ENCODE measurements around the gene ABCG2. TPM values are rescaled to one million over a fixed set of nuclear protein-coding genes. Genes with fewer than 3 reads are reported as not detected.
A peak's percentile ranks its signal among the peaks of the same experiment; 100 is the strongest.

Gene ABCG2
- 1.1 TPM for total RNA-seq

GRCh38 chr4:88158489-88159228 is at the start of gene ABCG2:
Gene ABCG2 (minus strand): TSS chr4:88158639. CDS start chr4:88139995, 18,644 bp downstream.
- peak in 2 of 3 donors; percentile 53 to 62 for DNase-seq (ENCODE audit: low read depth in 2 of 3, low spot score in 2 of 3)

- DNase-seq (ENCODE audit: low read depth in 2 of 3, low spot score in 2 of 3): no peak
Measured at GRCh38 chr4:88208156-88208555, 49.7 kb upstream of the ABCG2 start.

DNA sequence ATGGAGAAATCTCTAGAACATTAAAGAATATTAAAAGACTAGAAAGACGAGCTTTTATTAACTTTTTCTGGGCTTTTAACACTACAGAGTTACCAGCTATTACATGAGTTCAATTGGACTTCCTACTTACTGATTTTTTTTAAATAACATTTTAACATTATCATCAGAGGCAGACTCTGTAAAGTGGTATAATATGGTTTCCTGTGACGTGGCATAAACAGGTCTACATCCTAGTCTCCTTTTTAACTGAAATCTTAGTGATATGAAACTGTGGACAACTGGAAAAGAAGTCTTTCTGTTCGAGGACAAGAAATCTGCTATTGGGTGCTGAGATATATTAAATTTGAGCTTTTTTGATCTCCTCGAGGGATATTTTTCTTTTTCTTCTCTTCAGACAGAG is 48.7 kb upstream of the ABCG2 start:
- DNase-seq (ENCODE audit: low read depth in 2 of 3, low spot score in 2 of 3): peak in 2 of 3 donors; percentile 49 to 82

DNA sequence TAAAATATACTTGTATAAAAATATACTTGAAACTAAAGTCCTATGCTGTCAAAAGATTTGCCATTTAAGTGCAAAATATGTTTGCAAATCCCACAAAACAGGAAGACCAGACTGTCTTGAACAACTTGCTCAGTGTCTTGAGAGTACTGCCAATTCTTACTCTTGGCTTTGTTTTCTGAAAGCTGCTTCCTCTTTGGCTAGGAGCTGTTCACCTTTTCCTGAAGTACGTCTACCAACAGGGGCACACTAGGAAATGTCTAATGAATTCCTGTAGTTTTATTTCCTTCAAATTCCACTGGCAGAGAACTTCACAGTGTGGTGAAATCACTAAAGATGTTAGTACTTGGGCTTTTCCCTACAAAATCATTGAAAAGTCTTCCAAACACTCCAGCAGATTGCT is 46.4 kb upstream of the ABCG2 start:
- peak in 1 of 3 donors; percentile 50 for DNase-seq (ENCODE audit: low read depth in 2 of 3, low spot score in 2 of 3)

- no peak for DNase-seq (ENCODE audit: low read depth in 2 of 3, low spot score in 2 of 3)
Measured at GRCh38 chr4:88202443-88202842, 44.0 kb upstream of the ABCG2 start.

DNA sequence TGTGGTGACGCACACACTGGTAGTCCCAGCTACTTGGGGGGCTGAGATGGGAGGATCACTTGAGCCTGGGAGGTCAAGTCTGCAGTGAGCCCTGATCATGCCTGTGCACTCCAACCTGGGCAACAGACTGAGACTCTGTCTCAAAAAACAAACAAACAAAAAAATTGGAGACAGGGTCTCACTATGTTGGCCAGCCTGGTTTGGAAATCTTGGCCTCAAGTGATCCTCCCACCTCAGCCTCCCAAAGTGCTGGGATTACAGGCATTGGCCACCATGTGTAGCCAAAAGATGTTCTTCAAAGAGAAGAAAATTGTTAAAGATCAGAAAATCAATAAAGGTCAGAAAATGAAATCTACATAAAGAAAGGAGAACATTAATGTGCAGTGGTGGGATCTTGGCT is 41.7 kb upstream of the ABCG2 start:
- DNase-seq (ENCODE audit: low read depth in 2 of 3, low spot score in 2 of 3): no peak

- no peak for DNase-seq (ENCODE audit: low read depth in 2 of 3, low spot score in 2 of 3)
Measured at GRCh38 chr4:88196523-88197185, 38.2 kb upstream of the ABCG2 start.

GRCh38 chr4:88196013-88196365 is 37.5 kb upstream of the ABCG2 start:
- no peak for DNase-seq (ENCODE audit: low read depth in 2 of 3, low spot score in 2 of 3)

DNA sequence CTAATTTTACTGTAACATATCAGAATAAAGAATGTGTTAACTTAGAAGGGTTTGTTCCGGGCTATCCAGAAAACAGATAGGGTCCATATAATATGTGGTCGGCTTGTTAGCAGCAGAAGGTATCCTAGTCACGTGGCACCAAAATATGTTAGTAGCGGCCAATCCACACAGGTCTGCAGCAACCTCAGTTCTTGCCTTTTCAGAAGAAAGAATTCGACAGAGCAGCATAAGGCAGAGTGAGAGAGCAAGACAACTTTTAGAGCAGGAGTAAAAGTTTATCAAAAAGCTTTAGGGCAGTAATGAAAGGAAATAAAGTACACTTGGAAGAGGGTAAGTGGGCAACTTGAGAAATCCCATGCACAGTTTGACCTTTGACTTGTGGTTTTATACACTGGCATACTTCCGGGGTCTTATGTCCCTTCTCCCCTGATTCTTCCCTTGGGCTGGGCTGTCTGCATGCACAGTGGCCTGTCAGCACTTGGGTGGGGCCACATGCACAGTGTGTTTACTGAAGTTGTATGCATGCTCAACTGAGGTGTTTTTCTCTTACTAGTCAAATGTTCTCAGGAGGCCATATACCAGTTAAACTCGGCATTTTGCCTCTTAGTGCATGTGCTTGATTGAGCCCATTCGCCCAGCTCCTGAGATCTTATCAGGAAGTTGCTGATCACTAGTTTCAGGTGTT is 37.0 kb upstream of the ABCG2 start:
- no peak for DNase-seq (ENCODE audit: low read depth in 2 of 3, low spot score in 2 of 3)

DNA sequence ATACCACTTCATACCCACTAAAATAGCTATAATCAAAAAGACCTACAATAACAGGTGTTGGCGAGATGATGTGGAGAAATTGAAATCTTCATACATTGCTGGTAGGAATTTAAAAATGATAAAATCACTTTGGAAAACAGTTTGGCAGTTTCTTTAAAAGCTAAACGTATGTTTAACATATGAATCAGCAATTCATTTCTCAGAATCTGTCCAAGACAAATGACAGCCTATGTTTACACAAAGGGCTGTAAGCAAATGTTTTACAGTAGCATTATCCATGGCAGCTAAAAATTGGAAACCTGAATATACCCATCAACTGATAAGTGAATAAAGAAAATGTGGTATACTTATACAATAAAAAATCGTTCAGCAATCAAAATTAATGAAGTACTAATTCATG is 33.0 kb upstream of the ABCG2 start:
- DNase-seq (ENCODE audit: low read depth in 2 of 3, low spot score in 2 of 3): no peak

DNA sequence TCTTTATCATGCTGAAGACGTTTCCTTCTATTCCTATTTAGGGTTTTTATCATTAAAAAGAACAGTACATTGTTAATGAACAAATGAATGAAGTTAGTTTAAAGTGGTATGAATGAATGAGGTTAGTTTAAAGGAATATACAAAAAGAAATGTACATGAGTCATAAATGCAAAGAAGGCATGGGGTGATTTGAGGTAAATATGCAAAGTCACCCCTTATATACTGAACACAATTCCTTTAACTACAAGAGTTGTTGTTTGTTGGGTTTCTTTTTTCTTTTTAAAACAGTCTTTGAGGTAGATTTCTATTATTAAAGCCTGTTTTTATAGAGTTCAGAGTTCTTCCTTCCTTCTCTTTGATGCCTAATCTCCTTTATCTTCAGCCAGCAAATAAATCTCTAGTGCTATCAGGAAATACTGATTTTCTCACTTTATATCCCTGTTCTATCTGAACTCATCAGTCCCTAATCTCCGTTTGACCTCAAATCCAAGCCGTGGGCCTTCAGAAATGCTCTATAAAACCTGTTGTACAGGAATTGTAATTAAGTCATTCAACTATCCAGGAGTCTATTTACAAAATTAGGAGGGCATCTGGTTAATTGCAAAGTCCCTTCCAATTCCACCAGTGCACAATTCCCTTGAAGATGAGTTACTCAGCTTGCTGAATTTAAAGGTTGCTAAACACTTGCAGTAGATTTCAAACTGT is 31.6 kb upstream of the ABCG2 start:
- no peak for DNase-seq (ENCODE audit: low read depth in 2 of 3, low spot score in 2 of 3)

DNA sequence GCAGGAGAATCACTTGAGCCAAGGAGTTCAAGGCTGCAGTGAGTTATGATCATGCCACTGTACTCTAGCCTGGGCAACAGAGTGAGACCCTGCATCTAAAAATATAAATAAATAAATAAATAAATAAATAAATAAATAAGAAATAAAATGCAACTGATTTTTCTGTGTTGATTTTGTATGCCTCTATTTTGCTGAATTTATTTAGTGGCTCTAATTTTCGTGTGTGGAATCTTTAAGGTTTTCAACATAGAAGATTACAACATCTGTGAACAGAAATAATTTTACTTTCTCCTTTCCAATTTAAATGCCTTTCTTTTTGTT is 30.9 kb upstream of the ABCG2 start:
- no peak for DNase-seq (ENCODE audit: low read depth in 2 of 3, low spot score in 2 of 3)

GRCh38 chr4:88188738-88189417 is 30.4 kb upstream of the ABCG2 start:
- no peak for DNase-seq (ENCODE audit: low read depth in 2 of 3, low spot score in 2 of 3)

DNA sequence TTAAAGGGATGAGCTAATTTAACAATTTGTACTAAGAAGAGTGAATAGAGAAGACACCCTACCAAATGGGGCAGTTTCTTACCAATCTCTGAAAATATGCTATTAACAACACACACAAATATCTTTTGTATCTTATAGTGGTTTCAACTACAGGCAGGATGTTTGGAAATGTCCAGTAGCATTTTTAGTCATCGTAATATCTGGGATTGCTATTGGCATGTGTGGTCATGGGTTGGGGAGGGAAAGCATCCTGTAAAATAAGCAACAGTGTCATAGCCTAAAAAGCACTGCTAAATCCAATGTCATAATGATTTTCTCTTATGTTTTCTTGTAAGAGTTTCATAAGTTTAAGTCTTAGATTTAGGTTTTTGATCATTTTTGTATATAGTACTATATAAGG is 29.3 kb upstream of the ABCG2 start:
- DNase-seq (ENCODE audit: low read depth in 2 of 3, low spot score in 2 of 3): no peak

- no peak for DNase-seq (ENCODE audit: low read depth in 2 of 3, low spot score in 2 of 3)
Measured at GRCh38 chr4:88185906-88186305, 27.5 kb upstream of the ABCG2 start.

DNA sequence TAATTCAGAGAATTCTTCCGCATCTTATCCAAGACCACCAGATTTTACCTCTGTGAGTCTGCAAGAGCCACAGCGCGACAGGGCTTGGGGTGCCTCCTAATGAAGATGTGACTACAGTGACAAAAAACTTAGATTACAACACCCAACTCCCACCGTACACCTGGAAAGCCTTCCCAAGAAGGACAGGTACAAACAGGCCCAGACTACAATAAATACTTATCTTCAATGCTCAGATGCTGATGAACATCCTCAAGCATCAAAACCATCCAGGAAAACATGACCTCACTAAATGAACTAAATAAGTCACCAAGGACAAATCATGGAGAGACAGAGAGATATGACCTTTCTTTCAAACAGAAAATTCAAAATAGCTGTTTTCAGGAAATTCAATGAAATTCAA is 20.8 kb upstream of the ABCG2 start:
- no peak for DNase-seq (ENCODE audit: low read depth in 2 of 3, low spot score in 2 of 3)

DNA sequence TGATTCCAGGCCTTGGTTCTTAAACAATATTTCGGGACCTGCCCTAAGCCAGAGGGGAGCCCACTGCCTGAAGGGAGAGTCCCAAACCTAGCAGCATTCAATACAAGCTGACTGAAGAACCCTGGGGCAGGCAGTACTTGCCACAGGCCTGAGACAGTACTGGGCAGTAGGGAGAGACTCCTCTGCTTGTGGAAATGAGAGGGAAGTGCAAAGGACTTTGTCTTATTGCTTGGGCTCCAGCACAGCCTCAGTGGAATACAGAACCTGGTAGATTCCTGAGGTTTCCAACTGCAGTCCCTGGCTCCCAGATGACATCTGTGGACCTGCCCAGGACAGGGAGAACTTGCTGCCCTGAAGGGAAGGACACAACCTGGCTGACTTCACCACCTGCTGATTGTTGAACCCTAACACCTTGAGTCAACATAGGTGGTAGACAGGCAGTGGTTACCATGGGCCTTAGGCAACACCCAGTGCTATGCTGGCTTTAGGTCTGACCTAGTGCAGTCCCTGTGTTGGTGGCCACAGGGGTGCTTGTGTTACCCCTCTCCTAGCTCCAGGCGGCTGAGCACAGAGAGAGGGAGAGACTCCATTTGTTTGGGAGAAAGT is 20.3 kb upstream of the ABCG2 start:
- DNase-seq (ENCODE audit: low read depth in 2 of 3, low spot score in 2 of 3): no peak

- peak in 2 of 3 donors; percentile 77 to 91 for DNase-seq (ENCODE audit: low read depth in 2 of 3, low spot score in 2 of 3)
Measured at GRCh38 chr4:88177983-88178625, 19.7 kb upstream of the ABCG2 start.

- DNase-seq (ENCODE audit: low read depth in 2 of 3, low spot score in 2 of 3): no peak
Measured at GRCh38 chr4:88172987-88173386, 14.5 kb upstream of the ABCG2 start.

GRCh38 chr4:88171206-88171605 is 12.8 kb upstream of the ABCG2 start:
- no peak for DNase-seq (ENCODE audit: low read depth in 2 of 3, low spot score in 2 of 3)
